Stomach (tissue), 9 donors: ENCODE measurements around the gene CORO7. TPM values are rescaled to one million over a fixed set of nuclear protein-coding genes. Genes with fewer than 3 reads are reported as not detected.
A peak's percentile ranks its signal among the peaks of the same experiment; 100 is the strongest.

ENCODE experiments used
- DNase-seq, 2 donors: peaks; one replicate each; pipeline versions ENCODE4 v3.0.0 to v3.0.0-alpha.2; 2013 to 2019
- H3K27ac ChIP-seq, 5 donors: fragments of 200-600 bp in 4 of 5; sonication (generic) in 4 of 5; one replicate each; pipeline ENCODE4 v1.5.1; 2013 to 2019; ENCODE audit warnings: mild to moderate bottlenecking in 1 of 5, moderate library complexity in 1 of 5
- H3K27me3 ChIP-seq, 3 donors: fragments of 200-600 bp; sonication (generic); one replicate each; pipeline ENCODE4 v1.5.1; 2017 to 2019; ENCODE audit warnings: mixed run types in 1 of 3
- H3K36me3 ChIP-seq, 4 donors: fragments of 200-600 bp; sonication (generic); 1 replicate in 3 of 4; 2 replicates in 1 of 4; pipeline ENCODE4 v1.5.1; 2016 to 2019
- H3K4me1 ChIP-seq, 4 donors: fragments of 200-600 bp; sonication (generic); one replicate each; pipeline ENCODE4 v1.5.1; 2016 to 2019
- H3K4me3 ChIP-seq, 4 donors: fragments of 200-600 bp; sonication (generic) in 3 of 4; one replicate each; pipeline ENCODE4 v1.5.1; 2016 to 2019; ENCODE audit warnings: mild to moderate bottlenecking in 1 of 4
- H3K9me3 ChIP-seq, 4 donors: fragments of 200-600 bp; sonication (generic); one replicate each; pipeline ENCODE4 v1.5.1; 2016 to 2019
- EP300 ChIP-seq: sonication (generic); formaldehyde crosslinking; IDR thresholded peaks from one replicate; pipeline ENCODE4 v1.6.1; 2017; ENCODE audit warnings: antibody characterized with exemption
- POLR2A ChIP-seq, 4 donors: fragments of 450-650 bp; IDR thresholded peaks; one replicate each; pipeline ENCODE4 v1.6.1; 2016; ENCODE audit warnings: antibody characterized with exemption in 4 of 4, control low read depth in 2 of 4, mild to moderate bottlenecking in 1 of 4, moderate library complexity in 1 of 4
- POLR2AphosphoS5 ChIP-seq, 3 donors: sonication (generic); formaldehyde crosslinking; IDR thresholded peaks; one replicate each; pipeline ENCODE4 v1.6.1; 2016; ENCODE audit warnings: antibody characterized with exemption in 3 of 3
- WGBS, 5 donors: extraction: QIAGEN DNeasy Blood & Tissue Kit in 3 of 5; methylation state at CpG; one replicate each; pipeline versions ENCODE4 v1.1.5 to v1.1.7; 2013 to 2018; 5-methylcytosine and 5-hydroxymethylcytosine counted together
- intact Hi-C: fragments of 100-400 bp; cut with DNase I; formaldehyde crosslinking; loops from one replicate; pipeline ENCODE4 v1.15.1; 2023; ENCODE audit warnings: low total_unique reads
- polyA plus RNA-seq, 3 donors: library from polyadenylated mRNA; stranded (reverse); fragments of 200-250 nt; gene quantifications; one replicate each; pipeline ENCODE4 v1.2.3, GENCODE V29; 2013
- total RNA-seq, 5 donors: library from RNA; depleted of rRNA; stranded (reverse); fragments of >200 nt; gene quantifications; one replicate each; pipeline versions ENCODE4 v1.1.0 to v1.2.3, GENCODE V29; 2014 to 2016
- TF ChIP-seq, protein P1 (sequence below), 7 experiments: fragments of 450-650 bp in 4 of 7; fragments of 200-600 bp in 3 of 7; sonication (generic) in 3 of 7; IDR thresholded peaks; one replicate each; pipeline ENCODE4 v1.5.1; 2016 to 2019; ENCODE audit warnings: antibody characterized with exemption in 7 of 7, control low read depth in 2 of 7, mild to moderate bottlenecking in 1 of 7
- donor health status: healthy with polysubstance abuse.
- donor health status: Bipolar disorder and iron deficiency.
- donor health status: healthy.

Gene CORO7
- total and polyA plus RNA-seq, 8 donors: 12.5 to 173 (median 17.3) TPM

DNA sequence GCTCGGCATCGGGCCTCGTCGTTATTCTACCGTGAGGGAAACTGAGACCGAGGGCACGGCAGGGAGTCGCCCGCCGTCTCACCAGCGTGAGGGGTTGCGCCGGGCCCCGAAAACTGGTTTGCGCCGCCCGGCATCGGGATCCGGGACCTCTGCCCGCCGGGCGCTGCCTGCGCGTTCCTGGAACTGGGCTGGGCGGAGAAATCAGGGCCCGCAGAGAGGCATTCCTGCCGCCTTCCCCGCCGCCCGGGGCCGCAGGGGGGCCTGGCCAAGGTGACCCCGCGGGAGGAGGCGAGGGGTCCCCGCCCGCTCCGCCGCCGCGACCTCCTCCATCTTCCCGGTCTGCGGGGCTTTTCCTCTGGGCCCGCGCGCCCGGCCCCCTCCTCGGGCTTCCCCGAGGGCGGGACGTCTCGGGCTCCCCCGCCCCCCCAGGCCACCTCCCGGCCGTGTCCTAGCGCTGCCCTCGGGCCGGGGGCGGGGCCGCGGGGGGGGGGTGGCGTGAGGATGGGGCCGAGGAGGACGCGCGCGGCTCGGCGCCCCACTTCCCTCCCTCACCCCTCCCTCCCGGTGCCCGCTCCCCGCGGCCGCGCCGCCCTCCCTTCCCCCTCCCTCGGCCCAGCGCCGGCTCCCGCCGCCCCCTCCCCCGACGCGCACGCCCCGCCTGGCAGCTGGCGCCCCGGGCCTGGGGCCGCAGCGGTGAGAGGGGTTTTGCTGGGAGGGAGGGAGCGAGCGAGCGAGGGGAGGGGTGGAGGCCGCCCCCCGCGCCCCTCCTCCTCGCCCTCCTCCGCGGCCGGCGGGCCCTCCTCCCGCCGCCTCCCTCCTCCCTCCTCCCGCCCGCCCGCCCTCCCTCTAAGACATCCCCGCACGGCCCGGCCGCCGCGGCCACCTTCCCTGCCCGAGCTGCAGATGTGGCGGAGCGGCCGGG is 100.9 kb downstream of the CORO7 start, which contains the start of gene GLIS2:
Gene GLIS2, plus strand, starts transcription at position 882 of the 922 bp plus-strand sequence. CDS start 16,214 bp downstream, outside the sequence.
- DNase-seq: peak; percentile 73 to 96
- Histone ChIP-seq H3K27ac (peak within 1 kb of the TSS; percentile 90 to 97 (median 93)), H3K27me3 (peaks cover 0 to 35% (median 14%) of the 10 kb centered on the region in 3 donors), H3K9me3 (no peaks in the 10 kb centered on the region), H3K4me3 (peak within 1 kb of the TSS; percentile 63 to 71 (median 71)), H3K4me1 (peaks cover 59 to 66% (median 62%) of the 10 kb centered on the region in 4 donors), H3K36me3 (no peaks in the 10 kb centered on the region)
- TF ChIP-seq POLR2AphosphoS5 (IDR thresholded peaks at IDR 0.05) (no peak), EP300 (no peak), POLR2A (IDR thresholded peaks at IDR 0.05) (no peak)
- TF ChIP-seq, protein P1, sequence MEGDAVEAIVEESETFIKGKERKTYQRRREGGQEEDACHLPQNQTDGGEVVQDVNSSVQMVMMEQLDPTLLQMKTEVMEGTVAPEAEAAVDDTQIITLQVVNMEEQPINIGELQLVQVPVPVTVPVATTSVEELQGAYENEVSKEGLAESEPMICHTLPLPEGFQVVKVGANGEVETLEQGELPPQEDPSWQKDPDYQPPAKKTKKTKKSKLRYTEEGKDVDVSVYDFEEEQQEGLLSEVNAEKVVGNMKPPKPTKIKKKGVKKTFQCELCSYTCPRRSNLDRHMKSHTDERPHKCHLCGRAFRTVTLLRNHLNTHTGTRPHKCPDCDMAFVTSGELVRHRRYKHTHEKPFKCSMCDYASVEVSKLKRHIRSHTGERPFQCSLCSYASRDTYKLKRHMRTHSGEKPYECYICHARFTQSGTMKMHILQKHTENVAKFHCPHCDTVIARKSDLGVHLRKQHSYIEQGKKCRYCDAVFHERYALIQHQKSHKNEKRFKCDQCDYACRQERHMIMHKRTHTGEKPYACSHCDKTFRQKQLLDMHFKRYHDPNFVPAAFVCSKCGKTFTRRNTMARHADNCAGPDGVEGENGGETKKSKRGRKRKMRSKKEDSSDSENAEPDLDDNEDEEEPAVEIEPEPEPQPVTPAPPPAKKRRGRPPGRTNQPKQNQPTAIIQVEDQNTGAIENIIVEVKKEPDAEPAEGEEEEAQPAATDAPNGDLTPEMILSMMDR (IDR thresholded peaks at IDR 0.05): no peak
- intact Hi-C loops: no loop called here
- WGBS, 5 donors: 0 to 4% (median 1%) methylated on average over 9 to 92 of the region's 115 CpGs

DNA sequence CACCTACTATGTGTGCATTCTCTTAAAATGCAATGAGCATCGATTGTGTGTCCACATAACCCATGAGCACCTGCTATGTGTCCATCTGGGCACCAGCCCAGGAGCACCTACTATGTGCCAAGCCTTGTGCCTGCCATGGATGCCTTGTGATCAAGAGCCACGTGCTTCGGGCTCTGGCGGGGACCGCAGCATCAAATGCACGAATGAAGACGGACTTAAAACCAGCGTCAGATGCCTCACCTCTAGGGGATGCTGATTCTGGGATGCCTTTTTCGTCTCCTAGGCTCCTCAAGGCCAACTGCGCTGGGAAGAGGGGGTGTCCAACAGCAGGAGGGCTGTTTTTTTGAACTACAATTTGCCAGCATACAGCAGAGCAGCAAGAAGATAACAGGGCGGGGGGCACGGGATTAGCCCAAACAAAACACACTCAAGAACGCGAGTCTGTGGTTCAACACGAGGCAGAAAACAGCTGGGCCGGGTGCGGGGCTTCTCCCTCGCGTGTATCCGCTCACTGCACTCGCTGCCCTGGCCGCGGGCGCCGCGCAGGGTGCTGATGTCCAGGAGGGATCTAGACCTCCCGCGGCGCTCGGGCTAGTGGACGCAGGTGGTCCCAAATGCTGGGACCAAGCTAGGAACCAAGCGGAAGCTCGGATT is 101.7 kb downstream of the CORO7 start:
- H3K27me3 ChIP-seq: peaks cover 0 to 35% (median 14%) of the 10 kb centered on the region in 3 donors
- peak in 1 of 2 donors; percentile 82 for DNase-seq
- intact Hi-C loops: no loop called here
- 2 to 3% (median 3%) methylated on average over 27 to 33 of the region's 33 CpGs for WGBS, 5 donors
- H3K4me3 ChIP-seq: peak overlapping the region; percentile 63 to 71 (median 71)
- peaks cover 51 to 64% (median 58%) of the 10 kb centered on the region in 4 donors for H3K4me1 ChIP-seq
- H3K27ac ChIP-seq: peak overlapping the region; percentile 90 to 97 (median 93)
- TF ChIP-seq POLR2A (IDR thresholded peaks at IDR 0.05) (no peak), EP300 (no peak), POLR2AphosphoS5 (IDR thresholded peaks at IDR 0.05) (no peak)
- TF ChIP-seq, protein P1 (IDR thresholded peaks at IDR 0.05): no peak
- no peaks in the 10 kb centered on the region for H3K36me3 ChIP-seq
- no peaks in the 10 kb centered on the region for H3K9me3 ChIP-seq

DNA sequence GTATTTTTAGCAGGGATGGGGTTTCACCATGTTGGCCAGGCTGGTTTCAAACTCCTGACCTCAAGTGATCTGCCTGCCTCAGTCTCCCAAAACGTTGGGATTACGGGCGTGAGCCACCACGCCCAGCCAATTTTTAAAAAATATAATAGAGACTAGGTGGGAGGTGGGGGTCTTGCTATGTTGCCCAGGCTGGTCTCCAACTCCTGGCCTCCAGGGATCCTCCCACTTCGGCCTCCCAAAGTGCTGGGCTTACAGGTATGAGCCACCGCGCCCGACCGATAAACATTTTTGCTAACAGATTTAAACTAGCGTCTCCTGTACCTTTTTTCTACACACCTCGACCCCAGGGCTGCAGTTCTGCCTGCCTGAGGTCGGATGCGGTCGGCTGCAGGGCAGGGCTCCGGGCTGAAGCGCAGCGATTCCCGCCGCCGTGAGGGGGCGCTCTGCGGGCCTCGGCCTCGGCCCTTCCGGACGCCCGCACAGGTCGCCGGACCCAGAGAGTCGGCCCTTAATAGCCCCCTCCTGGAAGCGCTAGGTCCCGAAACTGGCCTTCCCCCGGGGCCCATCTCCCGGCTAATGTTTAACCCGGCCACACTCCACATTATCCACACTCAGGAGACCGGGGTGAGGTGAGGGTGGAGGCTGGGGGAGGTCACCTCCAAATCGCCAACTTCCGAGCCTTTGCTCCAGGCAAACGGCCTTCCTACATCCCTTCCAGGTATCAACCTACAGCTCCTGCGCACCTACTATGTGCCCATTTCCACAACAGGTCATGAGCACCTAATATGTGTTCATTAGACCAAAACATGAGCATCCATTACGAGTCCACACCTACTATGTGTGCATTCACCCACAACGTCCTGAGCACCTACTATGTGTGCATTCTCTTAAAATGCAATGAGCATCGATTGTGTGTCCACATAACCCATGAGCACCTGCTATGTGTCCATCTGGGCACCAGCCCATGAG is 102.5 kb downstream of the CORO7 start:
- Histone ChIP-seq H3K27me3 (peaks cover 0 to 35% (median 14%) of the 10 kb centered on the region in 3 donors), H3K4me1 (peaks cover 43 to 63% (median 52%) of the 10 kb centered on the region in 4 donors), H3K9me3 (no peaks in the 10 kb centered on the region), H3K27ac (peak overlapping the region in 4 of 5 donors; percentile 92 to 97 (median 94)), H3K4me3 (no peak overlapping the region), H3K36me3 (no peaks in the 10 kb centered on the region)
- intact Hi-C loops: no loop called here
- no peak for TF ChIP-seq POLR2A (IDR thresholded peaks at IDR 0.05)
- TF ChIP-seq, protein P1 (IDR thresholded peaks at IDR 0.05): peak in 5 of 7 experiments; percentile 22 to 74 (median 55)
- 11 to 26% (median 14%) methylated on average over 23 to 43 of the region's 43 CpGs for WGBS, 5 donors
- peak; percentile 72 to 90 for DNase-seq
